Measurements from ENCODE around the gene SKIDA1. TPM values are rescaled to one million over a fixed set of nuclear protein-coding genes. Genes with fewer than 3 reads are reported as not detected.

Gene SKIDA1
- total RNA-seq, 1 donor from 2014 or later = 1.8 TPM

- intact Hi-C loops (cut with DNase I) = loop anchor here (1.0 to 10.0 kb wide), 5 partner anchors 41 to 461 kb away; partner anchors contain the start of gene MLLT10
- DNase-seq (ENCODE audit: low spot score) = no peak
These were observed 31.7 kb downstream of the SKIDA1 start for GRCh38 chr10:21493784-21494183.

GRCh38 chr10:21492421-21492820 lies 33.1 kb downstream of the SKIDA1 start:
- no peak for DNase-seq (ENCODE audit: low spot score)
- intact Hi-C loops (cut with DNase I) = loop anchor here (10.0 kb wide), 3 partner anchors 128 to 462 kb away; no protein-coding TSS in a partner anchor

GRCh38 chr10:21490711-21491105 lies 34.8 kb downstream of the SKIDA1 start:
- DNase-seq (ENCODE audit: low spot score) = no peak
- intact Hi-C loops (cut with DNase I) = loop anchor here (10.0 kb wide), 3 partner anchors 126 to 464 kb away; no protein-coding TSS in a partner anchor

GRCh38 chr10:21490028-21490710 lies 35.3 kb downstream of the SKIDA1 start:
- no peak for DNase-seq (ENCODE audit: low spot score)
- intact Hi-C loops (cut with DNase I) = loop anchor here (10.0 kb wide), 3 partner anchors 125 to 465 kb away; no protein-coding TSS in a partner anchor

- intact Hi-C loops (cut with DNase I) = no loop called here
- DNase-seq (ENCODE audit: low spot score) = no peak
These were observed 36.5 kb downstream of the SKIDA1 start for GRCh38 chr10:21488957-21489446.

- no peak for DNase-seq (ENCODE audit: low spot score)
- intact Hi-C loops (cut with DNase I) = no loop called here
These were observed 37.1 kb downstream of the SKIDA1 start for GRCh38 chr10:21488246-21488956.

- no peak for DNase-seq (ENCODE audit: low spot score)
- intact Hi-C loops (cut with DNase I) = no loop called here
These were observed 37.9 kb downstream of the SKIDA1 start for GRCh38 chr10:21487416-21488180.

- intact Hi-C loops (cut with DNase I) = no loop called here
- DNase-seq (ENCODE audit: low spot score) = no peak
These were observed 42.7 kb downstream of the SKIDA1 start for GRCh38 chr10:21482821-21483220.

- intact Hi-C loops (cut with DNase I) = no loop called here
- DNase-seq (ENCODE audit: low spot score) = no peak
These were observed 44.1 kb downstream of the SKIDA1 start for GRCh38 chr10:21481407-21481806.

GRCh38 chr10:21479570-21480315 lies 45.7 kb downstream of the SKIDA1 start:
- intact Hi-C loops (cut with DNase I) = no loop called here
- DNase-seq (ENCODE audit: low spot score) = no peak

GRCh38 chr10:21475393-21475792 lies 50.1 kb downstream of the SKIDA1 start:
- intact Hi-C loops (cut with DNase I) = no loop called here
- DNase-seq (ENCODE audit: low spot score) = no peak

GRCh38 chr10:21473541-21473940 lies 51.9 kb downstream of the SKIDA1 start:
- intact Hi-C loops (cut with DNase I) = no loop called here

GRCh38 chr10:21473135-21473534 lies 52.3 kb downstream of the SKIDA1 start:
- no peak for DNase-seq (ENCODE audit: low spot score)
- intact Hi-C loops (cut with DNase I) = no loop called here

More at GRCh38 chr10:21473541-21473940, 51.9 kb downstream of the SKIDA1 start:
- no peak for DNase-seq (ENCODE audit: low spot score)

GRCh38 chr10:21468086-21468485 lies 57.4 kb downstream of the SKIDA1 start:
- DNase-seq (ENCODE audit: low spot score) = no peak
- intact Hi-C loops (cut with DNase I) = no loop called here

GRCh38 chr10:21467633-21468032 lies 57.8 kb downstream of the SKIDA1 start:
- intact Hi-C loops (cut with DNase I) = no loop called here

GRCh38 chr10:21464134-21464533 lies 61.3 kb downstream of the SKIDA1 start:
- intact Hi-C loops (cut with DNase I) = no loop called here
- DNase-seq (ENCODE audit: low spot score) = no peak

More at GRCh38 chr10:21467633-21468032, 57.8 kb downstream of the SKIDA1 start:
- DNase-seq (ENCODE audit: low spot score) = no peak

Data from cardiac septum (tissue), 1 donor.